SK-N-SH treated with all-trans-retinoic acid at 6 μM for 48 hours (cell line): Measurements from ENCODE around the gene AKNA.

ENCODE experiments used
- CSDC2 ChIP-seq: fragments of 250-450 bp; sonication (Bioruptor Pico); IDR thresholded peaks from 2 replicates; pipeline ENCODE4 v1.5.0; 2020; ENCODE audit warnings: mild to moderate bottlenecking, moderate library complexity
- GLIS3 ChIP-seq: fragments of 250-450 bp; sonication (Bioruptor Pico); IDR thresholded peaks from 2 replicates; pipeline ENCODE4 v1.5.0; 2020; ENCODE audit warnings: mild to moderate bottlenecking, moderate library complexity
- ISL1 ChIP-seq: fragments of 250-450 bp; sonication (Bioruptor Pico); IDR thresholded peaks from 2 replicates; pipeline ENCODE4 v2.1.2; 2022; ENCODE audit warnings: mild to moderate bottlenecking, moderate library complexity
- OSR1 ChIP-seq: fragments of 250-450 bp; sonication (Bioruptor Pico); IDR thresholded peaks from 2 replicates; pipeline ENCODE4 v1.8.0; 2022; ENCODE audit warnings: moderate library complexity, mild to moderate bottlenecking, inconsistent platforms
- PPARA ChIP-seq: fragments of 250-450 bp; sonication (Bioruptor Pico); IDR thresholded peaks from 2 replicates; pipeline ENCODE4 v1.5.0; 2020; ENCODE audit warnings: mild to moderate bottlenecking, borderline replicate concordance
- RARB ChIP-seq: fragments of 250-450 bp; sonication (Bioruptor Pico); IDR thresholded peaks from 2 replicates; pipeline ENCODE4 v1.8.0; 2021; ENCODE audit warnings: mild to moderate bottlenecking, moderate library complexity
- TOX ChIP-seq: fragments of 250-450 bp; sonication (Bioruptor Pico); IDR thresholded peaks from 2 replicates; pipeline ENCODE4 v1.8.0; 2021; ENCODE audit warnings: mild to moderate bottlenecking, moderate library complexity, borderline replicate concordance
- ZNF565 ChIP-seq: fragments of 450-650 bp; formaldehyde crosslinking; conservative IDR thresholded peaks from 2 replicates; pipeline ENCODE4 v1.5.0; 2020; ENCODE audit warnings: low read depth, mild to moderate bottlenecking, moderate library complexity
- ZNF8 ChIP-seq: fragments of 450-650 bp; formaldehyde crosslinking; IDR thresholded peaks from 2 replicates; pipeline ENCODE4 v1.5.0; 2020; ENCODE audit warnings: mild to moderate bottlenecking, moderate library complexity
- TF ChIP-seq, protein P1 (sequence below): fragments of 250-450 bp; sonication (Bioruptor Pico); IDR thresholded peaks from 2 replicates; pipeline ENCODE4 v1.8.0; 2020; ENCODE audit warnings: mild to moderate bottlenecking, moderate library complexity, borderline replicate concordance

DNA sequence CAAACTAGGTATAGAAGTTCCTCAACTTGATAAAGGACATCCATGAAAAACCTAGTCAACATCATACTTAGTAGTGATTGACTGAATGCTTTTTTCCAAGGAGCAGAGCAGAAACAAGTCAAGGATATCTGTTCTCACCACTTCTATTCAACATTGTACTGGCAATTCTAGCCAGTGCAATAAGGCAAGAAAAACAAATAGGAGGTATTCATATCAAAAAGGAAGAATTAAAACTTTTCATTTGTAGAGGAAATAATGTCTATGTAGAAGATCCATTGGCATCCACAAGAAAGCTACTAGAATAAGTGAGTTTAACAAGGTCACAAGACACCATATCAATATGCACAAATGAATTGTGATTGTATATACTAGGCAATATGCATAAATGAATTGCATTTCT lies 93.1 kb downstream of the AKNA start:
- TF ChIP-seq TOX (CRISPR knock-in tag) (no peak), ZNF8 (CRISPR knock-in tag) (no peak), ZNF565 (CRISPR knock-in tag) (no peak), RARB (CRISPR knock-in tag) (no peak), OSR1 (no peak), PPARA (CRISPR knock-in tag) (no peak), ISL1 (CRISPR knock-in tag) (no peak), GLIS3 (CRISPR knock-in tag) (no peak), CSDC2 (no peak)
- TF ChIP-seq, protein P1, sequence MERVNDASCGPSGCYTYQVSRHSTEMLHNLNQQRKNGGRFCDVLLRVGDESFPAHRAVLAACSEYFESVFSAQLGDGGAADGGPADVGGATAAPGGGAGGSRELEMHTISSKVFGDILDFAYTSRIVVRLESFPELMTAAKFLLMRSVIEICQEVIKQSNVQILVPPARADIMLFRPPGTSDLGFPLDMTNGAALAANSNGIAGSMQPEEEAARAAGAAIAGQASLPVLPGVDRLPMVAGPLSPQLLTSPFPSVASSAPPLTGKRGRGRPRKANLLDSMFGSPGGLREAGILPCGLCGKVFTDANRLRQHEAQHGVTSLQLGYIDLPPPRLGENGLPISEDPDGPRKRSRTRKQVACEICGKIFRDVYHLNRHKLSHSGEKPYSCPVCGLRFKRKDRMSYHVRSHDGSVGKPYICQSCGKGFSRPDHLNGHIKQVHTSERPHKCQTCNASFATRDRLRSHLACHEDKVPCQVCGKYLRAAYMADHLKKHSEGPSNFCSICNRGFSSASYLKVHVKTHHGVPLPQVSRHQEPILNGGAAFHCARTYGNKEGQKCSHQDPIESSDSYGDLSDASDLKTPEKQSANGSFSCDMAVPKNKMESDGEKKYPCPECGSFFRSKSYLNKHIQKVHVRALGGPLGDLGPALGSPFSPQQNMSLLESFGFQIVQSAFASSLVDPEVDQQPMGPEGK (CRISPR knock-in tag) = no peak
